GM18858 (cell line): ENCODE results near the gene NDUFB6.
"Not testable (repeated sequence)": the region's sequence is repeated elsewhere in the genome, so short reads cannot be mapped to it uniquely, and the experiment has no call there.

ENCODE experiments used
- ATAC-seq: cut with Tn5 transposase; IDR thresholded peaks from one replicate; pipeline ENCODE4 v1.9.1; 2021; ENCODE audit not compliant: unreplicated experiment

Gene NDUFB6

GRCh38 chr9:32524892-32525708 lies 47.9 kb downstream of the NDUFB6 start:
- ATAC-seq, result peak; percentile 14

DNA sequence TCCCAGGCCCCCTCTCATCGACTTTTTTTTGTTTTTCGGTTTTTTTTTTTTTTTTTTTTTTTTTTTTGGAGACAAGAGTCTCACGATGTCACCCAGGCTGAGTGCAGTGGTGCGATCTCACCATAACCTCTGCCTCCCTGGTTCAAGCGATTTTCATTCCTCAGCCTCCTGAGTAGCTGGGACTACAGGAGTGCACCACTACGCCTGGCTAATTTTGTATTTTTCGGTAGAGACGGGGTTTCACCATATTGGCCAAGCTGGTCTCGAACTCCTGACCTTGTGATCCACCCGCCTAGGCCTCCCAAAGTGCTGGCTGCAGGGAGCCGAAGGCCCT lies 48.4 kb downstream of the NDUFB6 start:
- not testable (repeated sequence) for ATAC-seq

- no peak for ATAC-seq
Measured at GRCh38 chr9:32523910-32524309, 49.0 kb downstream of the NDUFB6 start.

DNA sequence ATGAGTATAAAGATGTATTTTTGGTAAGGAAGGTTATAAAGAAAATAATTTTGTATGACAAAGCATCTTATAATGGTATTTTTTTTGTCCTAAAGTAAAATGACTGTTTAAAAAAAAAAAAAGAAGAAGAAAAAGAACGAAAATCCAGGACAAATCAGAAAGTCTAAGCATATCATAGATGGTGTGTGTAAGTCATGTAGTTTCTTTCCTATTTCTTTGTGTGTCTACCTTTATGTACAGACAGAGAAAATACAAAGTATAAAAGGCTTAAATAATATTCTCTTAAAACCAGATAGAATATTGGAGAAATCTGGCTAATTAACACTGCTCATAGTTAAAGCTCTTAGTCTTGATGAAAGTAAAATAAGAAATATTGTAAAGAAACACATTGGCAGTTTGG lies 54.7 kb downstream of the NDUFB6 start:
- ATAC-seq, result no peak

DNA sequence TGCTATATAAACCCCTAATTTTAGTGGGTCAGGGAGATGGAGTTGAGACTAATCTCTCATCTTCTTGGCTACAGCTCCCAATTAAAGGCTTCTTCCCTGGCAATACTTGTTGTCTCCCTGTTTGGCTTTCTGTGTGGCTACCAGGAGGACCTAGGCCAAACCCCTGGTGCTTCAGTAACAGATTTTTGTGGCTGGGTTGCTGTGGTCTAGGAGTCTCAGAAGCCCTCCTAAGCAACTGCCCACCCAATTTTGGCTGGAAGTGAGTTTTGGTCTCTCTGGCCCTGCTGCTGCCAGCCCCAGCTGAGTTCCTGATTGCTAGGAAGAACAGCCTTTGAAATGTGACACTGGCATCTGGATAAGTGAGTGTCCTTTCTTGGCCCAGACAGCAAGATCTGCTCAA lies 56.7 kb downstream of the NDUFB6 start:
- ATAC-seq, result no peak

DNA sequence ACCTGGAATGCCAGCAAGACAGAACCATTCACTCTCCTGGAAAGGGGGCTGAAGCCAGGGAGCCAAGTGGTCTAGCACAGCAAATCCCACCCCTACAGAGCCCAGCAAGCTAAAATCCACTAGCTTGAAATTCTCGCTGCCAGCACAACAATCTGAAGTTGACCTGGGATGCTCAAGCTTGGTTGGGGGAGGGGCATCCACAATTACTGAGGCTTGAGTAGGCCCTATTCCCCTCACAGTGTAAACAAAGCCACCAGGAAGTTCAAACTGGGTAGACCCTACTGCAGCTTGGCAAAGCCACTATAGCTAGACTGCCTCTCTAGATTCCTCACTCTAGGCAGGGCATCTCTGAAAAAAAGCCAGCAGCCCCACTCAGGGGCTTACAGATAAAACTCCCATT lies 64.2 kb downstream of the NDUFB6 start:
- ATAC-seq, result no peak

- no peak for ATAC-seq
Measured at GRCh38 chr9:32503008-32503407, 70.0 kb downstream of the NDUFB6 start.
